Activated B cell treated with CpG ODN at 0.5 μM for 24 hours (primary cell): ENCODE results near the gene DNTTIP2. TPM values are rescaled to one million over a fixed set of nuclear protein-coding genes. Genes with fewer than 3 reads are reported as not detected.

Source experiments
- ATAC-seq: fragments of 200-7000 bp; cut with Tn5 transposase; one replicate; pipeline ENCODE4 v1.10.0; 2021; ENCODE audit warnings: low read depth, mild to moderate bottlenecking, moderate library complexity
- CTCF ChIA-PET: fragments of 350-600 bp; sonication (Branson Sonifier 250); formaldehyde crosslinking; loops from one replicate; lab custom pipeline; 2021; ENCODE audit warnings: antibody characterized with exemption; lab: Charles Lee
- POLR2A ChIA-PET: fragments of 350-600 bp; sonication (Branson Sonifier 250); formaldehyde crosslinking; loops from one replicate; lab custom pipeline; 2021; ENCODE audit warnings: antibody characterized with exemption; lab: Charles Lee
- DNase-seq: peaks from one replicate; pipeline ENCODE4 v3.0.0; 2022
- H3K27ac Mint-ChIP-seq: one replicate; pipeline ENCODE4 v1.8.0; 2020; ENCODE audit warnings: mixed read lengths
- H3K27me3 Mint-ChIP-seq: one replicate; pipeline ENCODE4 v1.8.0; 2021; ENCODE audit warnings: mixed read lengths
- H3K36me3 Mint-ChIP-seq: one replicate; pipeline ENCODE4 v1.8.0; 2021; ENCODE audit warnings: low read depth, mixed read lengths
- H3K4me1 Mint-ChIP-seq: one replicate; pipeline ENCODE4 v1.8.0; 2021; ENCODE audit warnings: mixed read lengths
- H3K4me3 Mint-ChIP-seq: one replicate; pipeline ENCODE4 v1.8.0; 2020; ENCODE audit warnings: mild to moderate bottlenecking, mixed read lengths
- H3K9me3 Mint-ChIP-seq: one replicate; pipeline ENCODE4 v1.8.0; 2020; ENCODE audit warnings: mixed read lengths
- CTCF ChIP-seq: fragments of 200-600 bp; IDR thresholded peaks from one replicate; pipeline ENCODE4 v1.8.0; 2022; ENCODE audit warnings: antibody characterized with exemption, mild to moderate bottlenecking
- intact Hi-C: fragments of 100-400 bp; cut with micrococcal nuclease; formaldehyde crosslinking; loops from one replicate; pipeline ENCODE4 v1.15.1; 2024
- total RNA-seq: library from RNA; stranded (reverse); gene quantifications from 2 replicates; pipeline ENCODE4 v1.2.3, GENCODE V29; 2022

DNTTIP2 gene
- total RNA-seq, 1 donor from 2014 or later = 69.7 TPM

GRCh38 chr1:93817819-93818569 lies 61.0 kb downstream of the DNTTIP2 start:
- H3K36me3 Mint-ChIP-seq = no peaks in the 10 kb centered on the region
- H3K9me3 Mint-ChIP-seq = no peaks in the 10 kb centered on the region
- H3K4me1 Mint-ChIP-seq = peaks cover 16% of the 10 kb centered on the region
- H3K4me3 Mint-ChIP-seq = no peak overlapping the region
- no peak overlapping the region for H3K27ac Mint-ChIP-seq
- ChIA-PET CTCF (interaction anchor here (1.3 to 13.4 kb wide), 3 partner anchors 26 to 198 kb away, joined by 3 to 458 read pairs (median 76); no protein-coding TSS in a partner anchor), POLR2A (interaction anchor here (0.5 kb wide), 1 partner anchor 26 kb away, joined by 3 read pairs; no protein-coding TSS in a partner anchor)
- ATAC-seq (no peak), DNase-seq (no peak)
- H3K27me3 Mint-ChIP-seq = no peaks in the 10 kb centered on the region
- intact Hi-C loops = no loop called here
- no peak for TF ChIP-seq CTCF

- ChIA-PET CTCF (interaction anchor here (1.3 to 13.4 kb wide), 3 partner anchors 27 to 197 kb away, joined by 3 to 458 read pairs (median 76); no protein-coding TSS in a partner anchor), POLR2A (interaction anchor here (0.5 to 1.0 kb wide), 4 partner anchors 27 to 135 kb away, joined by 3 to 7 read pairs (median 4); partner anchors contain the start of gene BCAR3)
- Mint-ChIP-seq H3K36me3 (no peaks in the 10 kb centered on the region), H3K9me3 (no peaks in the 10 kb centered on the region), H3K27me3 (no peaks in the 10 kb centered on the region), H3K27ac (no peak overlapping the region), H3K4me1 (peaks cover 16% of the 10 kb centered on the region), H3K4me3 (no peak overlapping the region)
- TF ChIP-seq CTCF = no peak
- no peak for DNase-seq
- intact Hi-C loops = no loop called here
- no peak for ATAC-seq
These were observed 61.9 kb downstream of the DNTTIP2 start for GRCh38 chr1:93816970-93817678.

Other genes starting within 250 kb of the DNTTIP2 start
- gene BCAR3, start 197.4 kb downstream of the DNTTIP2 start, total RNA-seq = 54.0 and 59.5 TPM in 2 replicates
- gene GCLM, start 30.2 kb upstream of the DNTTIP2 start, total RNA-seq = 8.6 and 9.6 TPM in 2 replicates
- gene ABCA4, start 241.9 kb upstream of the DNTTIP2 start, total RNA-seq = not detected in 2 replicates